Measurements from ENCODE around the gene MED17.

MED17 gene

DNA sequence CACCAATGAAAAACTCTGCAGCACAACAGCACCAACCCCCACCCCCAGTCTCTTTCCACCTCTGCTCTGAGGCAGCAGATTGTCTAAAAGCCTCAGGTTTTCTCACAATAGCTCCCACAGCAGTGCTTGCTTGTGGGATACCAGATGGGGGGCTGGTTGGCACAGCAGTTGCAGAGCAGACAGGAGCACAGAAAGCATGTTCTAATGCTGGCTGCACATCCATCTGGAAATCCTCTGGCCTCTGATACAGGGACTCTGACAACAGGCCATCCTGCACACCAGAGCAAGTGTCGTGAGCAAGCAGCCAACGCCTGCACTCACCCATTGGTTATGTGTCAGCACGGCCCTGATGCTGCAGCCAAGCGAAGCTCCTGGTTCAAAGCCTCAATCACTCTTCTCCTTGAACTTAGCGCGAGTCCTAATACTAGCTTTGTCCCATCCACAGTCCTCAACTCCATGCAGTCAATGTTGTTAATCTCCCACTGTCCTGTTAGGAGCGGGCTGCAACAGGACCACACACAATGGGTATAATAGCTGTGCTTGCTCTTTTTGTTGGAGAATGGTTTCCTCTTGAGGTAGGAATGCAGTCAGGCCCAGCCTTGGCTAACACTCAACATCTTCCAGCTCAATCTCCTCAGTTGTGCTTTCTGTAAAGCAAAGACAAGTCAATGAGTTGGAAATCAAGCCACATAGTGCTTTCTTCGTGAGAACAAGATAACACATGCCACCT lies 36.0 kb downstream of the MED17 start:
- DNase-seq: peak; percentile 17

DNA sequence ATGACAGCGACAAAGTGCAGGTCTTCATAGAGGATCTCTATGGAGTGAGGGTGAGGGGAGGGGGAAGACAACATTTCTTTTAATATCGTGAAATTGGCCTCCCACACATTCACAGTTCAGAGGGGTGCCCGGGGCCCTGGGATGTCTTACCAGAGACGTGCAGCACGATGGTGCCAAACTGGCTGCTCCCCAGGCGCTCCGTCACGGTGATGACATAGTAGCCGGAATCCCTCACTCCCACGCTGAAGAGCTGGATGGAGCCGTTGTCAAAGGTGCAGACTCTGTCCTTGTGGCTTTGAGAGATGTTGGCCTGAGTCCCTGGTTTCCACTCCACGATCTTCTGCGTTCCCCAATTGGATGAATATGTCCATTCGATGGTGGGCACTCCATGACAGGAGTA lies 36.8 kb downstream of the MED17 start:
- no peak for DNase-seq

DNA sequence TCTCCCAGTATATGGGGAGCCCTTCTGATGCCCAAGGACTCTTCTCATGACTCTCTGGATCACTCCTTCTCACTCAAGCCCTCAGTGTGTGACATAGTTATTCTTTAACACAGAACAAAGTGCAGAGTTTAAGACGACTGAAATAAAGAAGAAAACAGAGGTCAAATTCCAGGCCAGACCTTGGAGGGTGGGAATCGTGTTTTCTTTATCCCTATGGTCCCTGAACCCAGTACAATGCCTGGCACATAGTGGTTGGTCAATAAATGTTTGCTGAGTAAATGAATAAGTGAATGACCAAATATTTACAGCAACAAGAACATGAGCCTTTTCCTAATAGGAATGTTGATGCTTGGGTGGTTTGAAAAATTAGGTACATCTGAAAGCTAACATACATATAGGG lies 37.5 kb downstream of the MED17 start:
- no peak for DNase-seq

DNA sequence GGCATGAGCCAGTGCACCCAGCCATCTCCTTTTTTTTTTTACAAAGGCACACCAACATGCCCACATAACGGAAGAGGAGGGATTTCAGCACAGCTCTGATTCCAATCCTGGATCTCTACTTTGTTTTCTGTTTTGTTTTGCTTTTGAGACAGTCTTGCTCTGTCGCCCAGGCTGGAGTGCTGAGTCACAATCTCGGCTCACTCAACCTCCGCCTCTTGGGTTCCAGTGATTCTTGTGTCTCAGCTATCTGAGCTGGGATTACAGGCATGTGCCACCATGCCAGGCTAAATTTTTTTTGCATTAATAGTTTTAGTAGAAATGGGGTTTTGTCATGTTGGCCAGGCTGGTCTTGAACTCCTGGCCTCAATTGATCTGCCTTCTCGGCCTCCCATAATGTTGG lies 38.3 kb downstream of the MED17 start:
- DNase-seq: no peak

DNA sequence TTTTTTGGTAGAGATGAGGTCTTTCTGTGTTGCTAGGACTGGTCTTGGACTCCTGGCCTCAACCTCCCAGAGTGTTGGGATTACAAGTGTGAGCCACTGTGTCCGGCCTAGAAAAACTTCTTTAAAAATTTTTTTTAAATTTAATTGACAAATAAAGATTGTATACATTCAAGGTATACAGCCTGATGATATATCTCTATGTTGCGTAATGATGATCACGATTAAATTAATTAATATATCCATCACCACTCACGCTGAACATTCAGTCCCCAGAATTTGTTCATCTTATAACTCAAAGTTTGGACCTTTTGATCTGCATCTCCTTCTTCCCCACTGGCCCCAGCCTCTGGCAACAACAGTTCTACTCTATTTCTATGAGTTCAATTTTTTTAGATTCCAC lies 39.1 kb downstream of the MED17 start:
- no peak for DNase-seq

DNA sequence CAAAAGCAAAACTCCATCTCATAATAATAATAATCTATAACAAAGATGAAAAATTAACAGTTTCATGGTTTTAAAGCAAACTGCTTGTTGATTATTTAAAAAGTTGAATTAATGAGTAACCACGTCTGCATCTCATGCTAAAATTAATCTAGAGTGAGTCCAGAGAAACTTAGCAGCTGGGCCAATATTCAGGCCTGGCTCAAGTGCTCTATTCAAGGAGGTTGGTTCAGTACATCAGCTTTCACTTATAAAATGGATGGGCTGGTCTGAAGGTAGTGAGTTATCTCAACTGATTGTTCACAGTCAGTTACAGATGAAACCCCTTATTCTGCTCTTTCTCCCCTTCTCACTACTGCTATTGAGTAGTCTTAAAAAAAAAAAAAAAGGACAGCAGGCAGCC lies 43.3 kb downstream of the MED17 start:
- DNase-seq: no peak

DNA sequence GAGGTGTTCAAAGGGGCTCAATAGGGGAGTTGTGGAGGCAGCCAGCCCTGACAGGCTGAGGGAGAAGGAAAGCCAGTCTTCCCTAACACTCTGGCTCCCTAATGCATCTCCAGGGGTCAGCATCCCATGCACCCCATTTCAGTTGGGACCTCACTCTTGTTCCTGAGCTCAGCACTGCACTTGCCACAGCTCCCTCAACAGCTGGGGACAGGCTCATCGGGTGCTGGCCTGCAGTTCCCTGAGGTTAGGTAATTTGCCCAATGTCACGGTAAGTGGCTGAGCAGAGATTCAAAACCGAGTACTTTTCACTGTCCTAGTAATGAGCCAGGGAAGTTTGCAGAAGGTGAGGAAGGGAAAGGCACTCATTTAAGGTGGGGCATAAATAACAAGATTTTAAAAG lies 45.5 kb downstream of the MED17 start:
- no peak for DNase-seq

DNA sequence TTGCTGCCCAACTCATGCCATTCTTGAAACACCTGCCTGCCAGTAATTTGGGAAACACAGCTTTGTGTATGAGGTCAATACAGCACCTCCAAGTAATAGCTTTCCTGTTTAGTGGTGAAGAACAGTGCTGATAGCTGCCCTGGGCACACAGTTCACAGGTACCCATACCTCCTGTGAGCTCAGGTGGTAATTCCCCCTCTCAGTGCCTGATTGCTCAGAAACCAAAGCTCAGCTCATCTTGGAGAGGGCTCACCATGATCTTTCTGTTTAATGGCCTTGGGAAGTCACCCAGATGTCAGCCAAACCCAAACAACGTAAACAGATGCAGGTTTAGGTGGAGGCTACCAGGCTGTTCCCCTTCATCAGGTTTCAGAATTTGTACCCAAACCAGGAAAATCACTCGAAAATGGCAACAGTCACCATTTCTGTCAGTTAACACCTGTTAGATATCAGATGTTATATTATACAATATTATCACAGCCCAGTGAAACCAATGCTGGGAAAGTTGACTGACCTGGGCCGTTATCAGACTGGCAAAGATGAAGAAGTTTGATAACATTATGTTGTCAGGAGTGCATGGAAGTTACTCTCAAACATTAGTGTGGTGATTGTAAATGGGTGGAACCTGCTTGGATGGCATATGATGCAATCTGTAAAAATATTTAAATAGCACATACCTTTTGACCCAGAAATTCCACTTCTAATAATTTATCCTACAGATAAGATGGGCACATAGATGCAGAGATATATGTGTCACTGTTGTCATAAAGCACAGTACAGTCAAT lies 47.5 kb downstream of the MED17 start:
- DNase-seq: no peak

DNA sequence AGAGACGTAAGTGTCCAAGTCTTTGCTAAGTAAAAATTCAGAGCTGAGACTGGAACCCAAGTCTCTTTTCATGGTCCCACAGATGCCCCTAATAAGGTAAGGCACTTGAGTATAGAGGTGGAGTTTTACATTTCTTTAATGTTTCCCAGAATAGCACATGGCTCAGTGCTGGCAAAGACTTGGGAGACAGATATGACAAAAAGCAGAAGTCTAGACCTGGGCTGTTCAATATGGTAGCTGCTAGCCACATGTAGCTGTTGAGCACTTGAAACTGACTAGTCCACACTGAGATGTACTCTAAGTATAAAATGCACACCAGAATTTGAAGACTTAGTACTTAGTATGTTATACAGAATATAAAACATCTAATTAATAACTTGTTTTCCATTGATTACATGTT lies 48.7 kb downstream of the MED17 start:
- no peak for DNase-seq

DNA sequence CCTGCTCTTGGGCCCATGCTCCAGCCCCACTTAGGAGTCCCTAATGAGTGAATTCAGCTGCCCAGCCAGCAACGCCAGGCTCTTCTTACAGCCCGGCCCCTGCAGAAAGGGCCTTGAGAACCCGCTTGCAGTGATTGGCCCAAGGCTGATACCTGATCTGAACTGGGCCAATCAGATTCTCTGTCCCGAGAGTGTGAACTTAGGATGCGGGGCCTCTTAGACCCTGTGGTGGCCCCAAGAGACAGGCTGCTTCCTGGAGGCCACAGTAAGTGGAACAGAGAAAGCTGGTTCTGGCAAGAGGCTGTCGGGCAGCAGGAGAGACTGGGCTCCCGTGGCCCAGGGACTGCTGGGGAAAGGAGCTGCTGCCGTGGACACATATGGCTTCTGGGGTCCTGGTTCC lies 54.9 kb downstream of the MED17 start:
- DNase-seq: no peak

DNA sequence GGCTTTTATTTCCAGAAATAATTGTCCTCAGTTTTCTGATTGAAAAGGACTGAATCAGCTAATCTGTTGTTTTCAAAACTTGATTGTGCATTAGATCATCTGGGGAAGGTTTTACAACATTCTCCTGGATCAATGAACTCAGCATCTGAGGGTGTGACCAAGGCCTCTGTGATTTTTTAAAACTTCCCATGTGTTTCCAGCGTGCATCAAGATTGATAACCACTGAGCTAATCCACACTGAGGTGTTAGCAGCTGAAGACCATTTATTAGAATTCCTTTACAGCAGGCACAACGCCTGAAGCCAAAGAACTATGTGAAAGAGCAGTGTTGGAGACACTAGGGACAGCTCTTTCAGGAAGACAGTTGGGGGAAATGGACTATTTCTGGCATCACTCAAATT lies 56.1 kb downstream of the MED17 start:
- DNase-seq: no peak

DNA sequence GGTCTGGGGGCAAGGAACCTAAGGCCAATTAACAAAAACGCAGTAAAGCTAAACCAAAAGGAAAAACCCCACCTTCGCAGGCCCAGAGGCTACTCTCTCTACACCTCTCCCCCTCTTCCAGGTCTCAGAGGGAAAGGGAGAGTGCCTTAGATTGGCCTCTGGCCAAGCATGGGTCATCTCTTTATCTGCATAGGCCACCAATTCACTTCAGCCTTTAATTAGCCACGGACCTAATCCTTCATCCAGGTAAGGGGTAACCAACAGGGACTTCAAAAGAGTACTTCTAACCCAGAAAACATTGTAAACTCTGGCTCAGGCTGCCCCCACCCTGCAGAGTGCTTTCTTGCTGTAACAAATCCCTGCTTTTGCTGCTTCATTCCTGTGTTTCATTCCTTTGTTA lies 56.9 kb downstream of the MED17 start:
- no peak for DNase-seq

DNA sequence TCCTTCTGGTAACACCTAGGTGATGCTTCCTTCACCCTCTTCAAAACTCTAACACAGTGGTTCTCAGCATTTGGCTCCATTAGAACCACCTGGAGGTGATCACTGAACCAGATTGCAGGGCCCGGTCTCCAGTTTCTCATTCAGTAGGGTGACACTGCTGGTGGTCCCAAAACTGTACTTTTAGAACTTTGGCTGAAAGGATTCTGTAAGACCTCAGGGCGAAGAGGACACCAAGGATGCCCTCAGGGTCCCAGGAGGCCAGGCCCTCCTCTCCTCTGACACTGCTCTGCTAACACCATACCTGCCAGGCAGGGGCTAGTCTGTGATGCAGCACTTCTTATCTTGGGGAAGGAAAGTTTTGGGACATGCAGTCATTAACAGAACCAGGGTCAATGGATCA lies 57.4 kb downstream of the MED17 start:
- DNase-seq: no peak

DNA sequence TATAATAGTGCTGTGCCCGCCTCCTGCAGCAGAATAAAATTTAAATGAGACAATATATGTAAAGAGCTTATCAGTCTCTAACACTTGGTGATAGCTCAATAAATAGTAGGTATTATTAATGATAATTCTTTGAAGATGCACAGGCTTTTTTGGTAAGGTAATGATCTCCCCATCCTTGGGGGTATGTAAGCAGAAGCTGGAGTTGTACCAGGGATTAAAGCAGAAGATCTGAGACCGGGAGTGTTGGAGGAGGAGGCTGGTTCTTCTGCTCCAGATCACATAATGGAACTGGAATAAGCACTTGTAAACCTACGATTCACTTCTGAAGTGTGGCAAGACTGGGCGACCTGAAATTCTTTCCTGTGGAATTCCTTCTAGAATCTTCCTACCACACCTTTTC lies 58.0 kb downstream of the MED17 start:
- no peak for DNase-seq

DNA sequence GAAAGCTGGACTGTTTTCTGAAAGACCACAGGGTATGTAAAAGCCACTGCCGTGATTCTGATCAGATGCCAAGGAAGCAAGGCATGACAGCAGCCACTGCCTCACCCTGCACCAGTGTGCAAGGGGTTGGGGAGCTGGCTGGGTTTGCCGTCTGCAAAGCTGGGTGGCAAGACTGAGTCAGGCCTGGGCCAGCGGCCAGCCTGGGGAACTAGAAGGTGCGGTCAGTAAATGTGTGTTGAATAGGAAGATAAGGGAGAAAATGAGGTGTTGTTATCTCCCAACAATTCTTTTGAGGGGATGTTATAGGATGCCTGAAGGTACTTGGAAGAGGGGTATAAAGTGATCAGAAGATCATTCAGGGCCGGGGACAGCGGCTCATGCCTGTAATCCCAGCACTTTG lies 58.4 kb downstream of the MED17 start:
- no peak for DNase-seq

DNA sequence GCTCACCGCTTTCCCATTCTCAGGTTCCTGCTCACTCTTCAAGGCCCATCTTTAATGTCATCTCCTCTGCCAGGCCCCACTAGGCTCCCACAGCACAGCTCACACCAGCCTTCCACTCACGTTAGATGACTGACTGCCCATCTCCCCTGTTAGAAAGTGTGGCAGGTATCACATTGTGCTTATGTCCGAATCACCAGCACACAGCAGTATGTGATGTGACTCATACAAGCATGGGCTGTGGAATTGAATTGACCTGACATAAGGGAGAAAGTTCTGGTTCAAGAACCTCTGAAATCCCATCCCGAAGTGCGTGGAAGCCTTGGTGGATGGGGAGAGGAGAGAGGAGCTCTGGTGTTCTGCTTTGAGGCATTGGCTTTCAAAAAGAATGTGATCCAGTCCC lies 59.8 kb downstream of the MED17 start:
- no peak for DNase-seq

DNA sequence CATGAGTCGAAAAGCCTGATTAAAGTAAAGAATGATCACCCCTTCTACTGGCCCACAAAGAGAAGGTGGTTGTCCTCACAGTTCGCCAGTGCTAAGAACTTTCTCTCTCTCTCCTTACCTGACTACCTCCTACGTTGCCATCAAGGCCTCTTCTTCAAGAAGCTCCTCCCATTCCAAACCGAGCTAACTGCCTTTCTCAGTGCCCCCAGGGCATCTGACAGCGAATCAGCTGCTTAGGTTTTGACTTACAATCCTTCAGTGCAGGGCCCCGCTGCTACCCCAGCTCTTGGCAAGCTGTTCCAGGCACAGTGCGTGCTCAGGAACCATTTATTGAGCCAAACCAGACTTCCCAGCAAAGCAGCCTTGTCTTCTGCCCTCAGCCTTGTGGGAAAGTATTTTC lies 60.5 kb downstream of the MED17 start:
- no peak for DNase-seq

DNA sequence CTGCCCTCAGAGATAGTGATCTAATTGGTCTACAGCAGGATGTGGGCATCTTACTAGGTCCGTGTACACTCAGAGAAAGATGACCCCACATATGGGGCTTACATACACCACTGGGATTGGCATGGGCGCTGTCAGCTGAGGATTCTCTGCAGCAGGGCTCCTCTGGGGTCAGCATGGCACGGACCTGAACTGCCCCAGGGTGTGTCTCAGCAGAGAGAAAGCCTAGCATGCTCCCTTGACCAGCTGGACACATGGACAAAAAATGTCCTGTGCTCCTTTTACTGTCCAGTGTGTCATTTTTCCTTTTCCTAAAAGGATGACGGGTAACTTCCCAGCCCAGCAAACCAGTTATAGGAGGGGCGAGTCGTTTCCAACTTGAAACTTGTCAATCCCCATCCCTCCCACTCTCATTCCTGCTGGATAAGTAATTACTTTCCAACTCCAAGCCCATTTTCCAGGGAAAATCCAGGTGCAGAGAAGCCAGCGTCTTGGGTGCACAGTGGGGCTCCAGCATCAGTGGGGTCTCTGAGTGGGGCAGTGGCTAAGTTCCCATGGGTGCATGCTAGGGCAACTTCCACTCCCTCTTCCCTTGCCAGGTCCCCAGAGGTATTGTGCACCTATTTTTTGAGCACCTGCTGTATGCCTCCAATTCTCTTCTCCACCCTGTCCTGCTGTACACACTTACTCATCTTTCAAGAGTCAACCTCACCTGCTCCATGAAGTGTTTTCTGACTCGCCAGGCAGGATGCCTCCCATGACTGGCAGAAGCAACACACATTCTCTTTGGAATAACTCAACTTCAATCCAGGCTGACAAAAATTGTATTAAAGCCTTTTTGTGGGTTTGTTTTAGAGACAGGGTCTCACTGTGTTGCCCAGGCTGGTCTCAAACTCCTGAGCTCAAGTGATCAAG lies 61.4 kb downstream of the MED17 start:
- DNase-seq: no peak

DNA sequence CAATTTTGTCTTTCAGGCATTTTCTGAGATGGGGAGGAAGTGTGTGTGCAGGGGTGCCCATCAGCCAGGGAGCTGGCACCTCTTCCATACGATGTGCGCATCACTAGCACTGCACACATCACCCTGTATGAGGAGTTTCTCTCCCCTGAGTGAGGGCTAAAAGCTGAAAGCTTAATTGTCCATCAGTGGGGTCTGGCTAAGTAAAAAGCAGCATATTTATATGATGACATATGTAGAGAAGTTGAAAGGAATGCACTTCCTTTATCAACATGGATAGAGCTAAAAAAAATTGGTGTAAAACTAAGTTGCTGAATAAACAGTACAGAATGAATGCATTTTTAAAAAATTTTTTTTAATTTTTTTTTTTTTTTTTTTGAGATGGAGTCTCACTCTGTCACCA lies 62.3 kb downstream of the MED17 start:
- no peak for DNase-seq

DNA sequence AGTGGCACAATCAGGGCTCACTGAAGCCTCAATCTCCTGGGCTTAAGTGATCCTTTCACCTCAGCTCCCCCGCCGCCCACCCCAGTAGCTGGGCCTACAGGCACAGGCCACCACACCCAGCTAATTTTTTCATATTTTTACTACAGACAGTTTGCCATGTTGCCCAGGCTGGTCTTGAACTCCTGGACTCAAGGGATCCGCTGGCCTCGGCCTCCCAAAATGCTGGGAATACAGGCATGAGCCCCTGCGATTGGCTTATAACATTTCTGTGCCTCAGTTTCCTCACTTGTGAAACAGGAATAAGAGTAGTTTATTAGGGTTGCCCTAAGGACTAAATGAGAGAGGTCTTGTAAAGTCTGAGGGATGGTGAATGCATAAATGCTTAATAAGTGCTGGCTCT lies 65.1 kb downstream of the MED17 start:
- DNase-seq: no peak

DNA sequence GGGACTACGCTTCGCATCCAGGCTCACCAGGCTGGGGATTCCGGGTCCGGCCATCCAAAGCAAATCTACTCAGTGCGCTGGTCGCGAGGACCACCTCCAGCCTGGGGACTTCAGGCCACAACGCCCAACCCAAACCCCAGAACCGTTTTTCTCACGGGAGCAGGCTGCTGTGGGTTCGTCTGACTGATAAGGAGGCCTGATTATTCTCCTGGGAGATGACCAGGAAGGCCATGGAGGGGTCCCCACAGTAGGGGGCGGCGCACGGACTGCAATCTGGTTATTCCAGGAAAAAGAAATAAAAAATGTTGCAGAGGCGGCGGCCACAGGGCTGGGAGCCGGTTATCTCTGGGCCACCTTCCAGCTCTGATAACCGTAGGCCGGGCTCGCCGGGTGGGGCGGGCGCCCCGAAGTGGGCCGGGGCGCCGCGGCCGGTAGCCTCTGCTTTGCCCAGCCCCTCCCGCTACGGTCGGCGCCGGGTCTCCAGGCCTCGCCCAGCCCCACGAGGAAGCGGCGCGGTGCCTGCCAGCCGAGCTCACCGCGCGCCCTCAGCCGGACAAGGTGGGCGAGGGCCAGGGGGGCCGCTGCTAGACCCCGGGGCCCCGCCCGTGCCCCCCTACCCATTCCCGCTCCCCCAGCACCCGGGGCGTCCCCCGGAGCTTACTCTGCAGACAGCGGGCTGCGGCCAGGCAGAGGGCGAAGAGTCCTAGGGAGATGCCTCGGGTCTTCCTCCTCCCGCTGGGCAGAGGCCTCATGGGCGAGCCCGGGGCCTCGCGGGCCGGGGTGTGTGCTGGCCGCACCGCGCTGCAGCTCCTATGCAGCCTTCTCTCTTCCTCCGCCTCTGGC lies 65.9 kb downstream of the MED17 start:
- no peak for DNase-seq

DNA sequence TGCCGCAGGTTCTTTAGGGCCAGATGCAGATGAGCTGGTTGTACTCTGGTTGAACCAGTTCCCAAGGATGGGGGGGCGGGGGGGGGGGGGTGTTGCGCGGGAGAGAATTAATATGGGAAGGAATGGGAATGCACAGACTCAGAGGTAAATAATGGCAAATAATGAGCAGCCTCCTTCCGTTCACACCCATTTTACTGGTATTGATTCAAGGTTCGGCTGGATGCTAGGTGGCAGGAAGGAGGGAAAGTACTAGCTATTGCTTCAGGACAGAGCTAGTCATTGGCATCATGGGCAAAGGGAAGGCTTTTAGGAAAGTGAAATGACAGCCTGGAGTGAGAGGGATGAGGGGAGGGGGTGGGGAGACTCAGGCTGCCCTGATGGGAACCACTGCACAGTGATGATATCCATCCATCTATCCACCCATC lies 66.5 kb downstream of the MED17 start, which contains the start of gene VSTM5:
VSTM5 (minus strand) TSS at position 25 of the 425 bp plus-strand sequence. CDS start 116 bp downstream, outside the sequence.
- DNase-seq: no peak

DNA sequence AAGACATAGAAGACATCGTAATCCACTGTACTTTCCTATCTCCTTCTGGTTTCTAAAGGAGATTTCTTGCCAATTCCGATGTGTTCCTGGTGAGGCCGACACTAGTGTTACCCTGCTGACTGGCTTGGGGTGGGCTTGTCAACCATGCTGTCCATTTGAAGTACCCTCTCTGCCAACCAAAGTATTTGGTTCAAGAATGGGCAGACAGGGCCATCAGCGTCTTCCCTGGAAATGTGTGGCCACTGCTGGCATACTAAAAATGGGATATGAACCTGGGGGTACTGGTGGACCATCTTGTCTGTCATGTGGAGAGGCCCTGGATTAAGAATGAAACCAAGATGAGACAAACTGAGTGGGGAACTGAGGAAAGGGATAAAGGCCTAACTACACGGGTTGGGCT lies 68.2 kb downstream of the MED17 start:
- DNase-seq: no peak
